Adipocyte (in vitro differentiated cells): Measurements from ENCODE around the gene ATP8B3.

Experiments
- DNase-seq: peaks from one replicate; pipeline ENCODE4 v3.0.0-alpha.2; 2015; ENCODE audit warnings: low read depth
- H3K27me3 ChIP-seq: replicated peaks from 2 replicates; pipeline ENCODE4 v1.7.0; 2013; ENCODE audit warnings: mild to moderate bottlenecking, low read length, moderate library complexity; ENCODE audit not compliant: control insufficient read depth, insufficient read depth
- H3K36me3 ChIP-seq: 2 replicates; pipeline ENCODE4 v1.7.0; 2013; ENCODE audit warnings: low read length, mild to moderate bottlenecking, moderate library complexity; ENCODE audit not compliant: control insufficient read depth, insufficient read depth, severe bottlenecking
- H3K4me1 ChIP-seq: 2 replicates; pipeline ENCODE4 v1.7.0; 2013; ENCODE audit warnings: mild to moderate bottlenecking, low read length, moderate library complexity; ENCODE audit not compliant: control insufficient read depth, insufficient read depth
- H3K4me3 ChIP-seq: 2 replicates; pipeline ENCODE4 v1.7.0; 2013; ENCODE audit warnings: mild to moderate bottlenecking, low read length, moderate library complexity
- H3K9ac ChIP-seq: 2 replicates; pipeline ENCODE4 v1.7.0; 2013; ENCODE audit warnings: mild to moderate bottlenecking, low read length, moderate library complexity
- H3K9me3 ChIP-seq: 2 replicates; pipeline ENCODE4 v1.7.0; 2013; ENCODE audit warnings: mild to moderate bottlenecking, low read length, moderate library complexity; ENCODE audit not compliant: control insufficient read depth

Gene ATP8B3

DNA sequence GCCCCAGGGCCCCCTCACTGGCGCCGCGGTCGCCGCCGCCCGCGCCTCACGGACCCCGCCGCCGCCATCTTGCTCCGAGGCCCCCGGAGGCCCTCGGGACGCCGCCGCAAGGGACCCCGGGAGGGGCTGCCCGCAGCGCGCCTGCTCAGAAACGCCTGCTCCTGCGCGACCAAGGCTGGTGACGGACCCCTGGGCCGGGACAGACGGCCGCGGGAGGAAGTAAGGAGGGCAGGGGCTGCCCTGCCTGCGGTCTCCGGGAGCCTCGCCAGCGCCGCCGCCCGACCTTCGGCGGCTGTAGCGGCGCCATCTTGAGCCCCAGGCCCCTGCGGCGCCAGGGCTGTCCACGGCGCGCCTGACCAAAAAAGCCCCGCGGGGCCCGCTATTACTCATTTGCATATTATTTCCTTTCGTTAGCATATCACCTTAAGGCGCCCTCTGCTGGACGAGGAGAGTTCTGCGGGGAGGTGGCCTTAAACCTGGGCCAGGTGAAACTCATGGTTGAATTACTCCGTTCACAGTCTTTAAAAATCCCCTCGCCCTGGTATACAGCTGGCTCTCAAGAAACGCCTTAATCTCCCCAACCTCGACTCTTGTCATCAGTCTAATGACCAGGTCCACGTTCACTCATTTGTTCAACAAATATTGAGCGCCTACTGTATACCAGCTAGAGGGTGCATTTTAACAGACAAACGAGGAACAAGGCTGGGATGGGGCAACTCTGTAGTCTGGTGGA, 36.5 kb upstream of the ATP8B3 start, which contains the start of gene REXO1:
Gene REXO1, minus strand, starts transcription at position 85 of the 733 bp plus-strand sequence. CDS start 125 bp downstream, outside the sequence.
- no peaks in the 10 kb centered on the region for H3K36me3 ChIP-seq
- peaks cover 31% of the 10 kb centered on the region for H3K4me1 ChIP-seq
- DNase-seq = peak; percentile 96

DNA sequence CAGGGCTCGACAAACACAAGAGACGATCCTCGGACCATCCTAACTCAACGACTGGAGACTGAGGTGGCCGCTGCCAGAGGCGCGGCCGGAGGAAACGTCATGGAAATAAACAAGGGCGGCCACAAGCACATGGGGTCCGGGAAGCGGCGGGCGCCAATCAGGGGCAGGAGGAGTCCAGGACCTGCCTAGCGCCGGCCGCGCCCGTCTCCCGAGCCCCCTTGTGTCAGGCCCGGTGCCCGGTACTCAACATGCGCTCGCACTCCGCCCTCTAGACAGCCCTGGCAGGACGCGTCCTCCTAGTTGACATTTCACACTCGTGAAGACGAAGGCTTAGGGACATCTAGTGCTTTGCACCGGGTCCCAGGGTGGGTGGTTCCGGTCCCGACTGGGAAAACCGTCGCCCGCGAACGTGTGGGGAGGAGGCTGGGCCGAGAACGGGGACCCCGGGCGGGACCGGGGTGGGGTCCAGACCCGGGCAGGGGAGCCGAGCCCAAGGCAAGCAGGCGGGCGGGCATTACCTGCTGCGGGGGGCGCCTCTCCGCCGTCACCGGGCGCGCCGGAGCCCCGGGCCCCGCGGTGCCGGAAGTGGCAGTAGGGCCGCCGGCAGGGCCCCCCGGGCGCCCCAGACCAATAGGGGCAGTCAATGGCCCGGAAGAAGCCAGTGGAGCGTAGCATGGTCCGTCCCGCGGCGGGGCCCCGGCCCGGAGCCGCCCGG, 35.8 kb upstream of the ATP8B3 start:
- H3K4me1 ChIP-seq = peaks cover 31% of the 10 kb centered on the region
- no peaks in the 10 kb centered on the region for H3K27me3 ChIP-seq
- peak overlapping the region; percentile 99 for H3K9ac ChIP-seq
- peak; percentile 85 for DNase-seq
- H3K36me3 ChIP-seq = no peaks in the 10 kb centered on the region
- no peaks in the 10 kb centered on the region for H3K9me3 ChIP-seq
- peak overlapping the region; percentile 94 for H3K4me3 ChIP-seq

More for the DNA sequence above, 36.5 kb upstream of the ATP8B3 start, which contains the start of gene REXO1:
- Histone ChIP-seq H3K4me3 (peak within 1 kb of the TSS; percentile 94), H3K9ac (peak within 1 kb of the TSS; percentile 99), H3K27me3 (no peaks in the 10 kb centered on the region), H3K9me3 (no peaks in the 10 kb centered on the region)

DNA sequence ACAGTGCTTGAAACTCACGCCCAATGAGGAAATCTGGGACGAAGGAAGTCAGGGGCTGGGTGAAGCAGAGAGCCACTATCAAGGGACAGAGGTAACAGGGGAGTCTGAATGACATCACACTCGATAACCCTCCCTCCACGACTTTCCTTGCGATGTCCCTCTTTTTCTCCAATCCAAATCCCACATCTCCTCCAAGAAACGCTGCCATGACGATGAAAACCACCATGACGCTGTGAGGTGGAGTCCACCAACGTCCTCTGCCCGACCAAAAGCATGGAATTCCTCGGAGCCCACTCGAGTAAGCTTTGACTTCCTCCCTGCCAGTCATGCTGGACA, 35.2 kb upstream of the ATP8B3 start:
- DNase-seq = no peak
- Histone ChIP-seq H3K4me3 (peak overlapping the region; percentile 94), H3K27me3 (no peaks in the 10 kb centered on the region), H3K9ac (peak overlapping the region; percentile 99), H3K36me3 (no peaks in the 10 kb centered on the region), H3K4me1 (peaks cover 31% of the 10 kb centered on the region), H3K9me3 (no peaks in the 10 kb centered on the region)

DNA sequence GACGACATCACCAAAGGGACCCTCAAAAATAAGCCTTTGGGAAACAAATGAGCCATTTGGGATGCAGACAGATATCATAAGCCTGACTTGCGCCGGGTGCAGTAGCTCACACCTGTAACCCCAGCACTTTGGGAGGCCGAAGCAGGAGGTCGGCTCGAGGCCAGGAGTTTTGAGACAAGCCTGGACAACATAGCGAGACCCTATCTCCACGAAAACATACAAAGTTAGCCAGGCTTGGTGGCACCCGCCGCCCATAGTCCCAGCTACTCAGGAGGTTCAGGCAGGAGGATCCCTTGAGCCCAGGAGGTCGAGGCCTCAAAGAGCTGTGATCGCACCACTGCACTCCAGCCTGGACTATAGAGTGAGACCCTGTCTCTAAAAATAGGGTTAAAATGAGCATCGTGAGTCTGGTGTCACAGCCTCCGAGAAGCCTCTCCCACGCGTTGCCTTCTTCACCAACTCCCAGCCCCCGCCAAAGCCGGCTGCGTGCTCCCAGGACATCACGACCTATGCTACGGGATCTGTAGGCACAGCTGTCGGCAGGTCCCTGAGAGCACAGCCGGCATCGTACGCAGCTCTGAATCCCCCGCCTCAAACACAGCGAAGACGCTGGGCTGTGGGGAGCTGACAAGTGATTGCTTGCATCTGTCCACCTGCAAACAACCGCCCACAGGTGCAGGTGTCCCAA, 34.6 kb upstream of the ATP8B3 start:
- Histone ChIP-seq H3K27me3 (no peaks in the 10 kb centered on the region), H3K9me3 (no peaks in the 10 kb centered on the region), H3K9ac (peak overlapping the region; percentile 99), H3K4me3 (peak overlapping the region; percentile 94), H3K4me1 (peaks cover 31% of the 10 kb centered on the region), H3K36me3 (no peaks in the 10 kb centered on the region)
- no peak for DNase-seq

DNA sequence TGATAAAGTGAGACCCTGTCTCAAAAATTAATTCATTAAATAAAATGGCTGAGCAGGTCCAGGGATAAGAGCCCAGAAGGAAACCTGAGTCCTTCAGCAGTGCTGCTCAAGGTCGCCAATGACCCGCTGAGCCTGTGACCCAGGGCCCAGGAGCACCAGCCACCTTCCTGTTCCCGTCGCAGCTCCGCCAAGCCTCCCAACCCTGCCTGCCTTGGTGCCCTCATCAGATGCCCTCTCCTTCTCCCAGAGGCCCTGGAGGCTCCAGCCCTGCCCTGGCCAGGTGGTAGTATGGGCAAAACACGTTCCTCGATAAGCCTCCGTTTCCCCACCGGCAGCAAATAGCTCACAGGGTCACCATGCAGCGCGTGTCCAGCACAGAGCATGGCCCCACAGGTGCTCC, 33.6 kb upstream of the ATP8B3 start:
- H3K36me3 ChIP-seq = no peaks in the 10 kb centered on the region
- peaks cover 33% of the 10 kb centered on the region for H3K4me1 ChIP-seq
- no peaks in the 10 kb centered on the region for H3K27me3 ChIP-seq
- no peak for DNase-seq
- no peaks in the 10 kb centered on the region for H3K9me3 ChIP-seq
- no peak overlapping the region for H3K4me3 ChIP-seq
- H3K9ac ChIP-seq = peak overlapping the region; percentile 99

DNA sequence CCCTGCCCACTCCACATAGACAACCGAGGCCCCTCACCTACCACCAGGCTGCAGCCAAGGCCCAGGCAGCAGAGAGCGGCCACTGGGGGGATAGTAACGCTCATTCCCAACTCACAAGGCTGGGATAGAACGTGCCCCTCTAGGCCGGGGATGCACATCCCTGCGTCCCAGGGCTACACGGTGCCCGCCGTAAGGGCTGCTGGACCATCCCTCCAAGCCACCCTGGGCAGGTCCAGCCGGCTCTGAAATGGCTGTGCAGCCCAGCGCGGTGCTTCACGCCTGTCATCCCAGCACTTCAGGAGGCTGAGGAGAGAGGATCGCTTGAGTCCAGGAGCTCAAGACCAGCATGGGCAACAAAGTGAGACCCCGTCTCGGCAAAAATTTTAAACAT, 33.0 kb upstream of the ATP8B3 start:
- H3K36me3 ChIP-seq = no peaks in the 10 kb centered on the region
- H3K27me3 ChIP-seq = no peaks in the 10 kb centered on the region
- H3K4me3 ChIP-seq = no peak overlapping the region
- H3K4me1 ChIP-seq = peaks cover 33% of the 10 kb centered on the region
- DNase-seq = no peak
- H3K9me3 ChIP-seq = no peaks in the 10 kb centered on the region
- no peak overlapping the region for H3K9ac ChIP-seq

DNA sequence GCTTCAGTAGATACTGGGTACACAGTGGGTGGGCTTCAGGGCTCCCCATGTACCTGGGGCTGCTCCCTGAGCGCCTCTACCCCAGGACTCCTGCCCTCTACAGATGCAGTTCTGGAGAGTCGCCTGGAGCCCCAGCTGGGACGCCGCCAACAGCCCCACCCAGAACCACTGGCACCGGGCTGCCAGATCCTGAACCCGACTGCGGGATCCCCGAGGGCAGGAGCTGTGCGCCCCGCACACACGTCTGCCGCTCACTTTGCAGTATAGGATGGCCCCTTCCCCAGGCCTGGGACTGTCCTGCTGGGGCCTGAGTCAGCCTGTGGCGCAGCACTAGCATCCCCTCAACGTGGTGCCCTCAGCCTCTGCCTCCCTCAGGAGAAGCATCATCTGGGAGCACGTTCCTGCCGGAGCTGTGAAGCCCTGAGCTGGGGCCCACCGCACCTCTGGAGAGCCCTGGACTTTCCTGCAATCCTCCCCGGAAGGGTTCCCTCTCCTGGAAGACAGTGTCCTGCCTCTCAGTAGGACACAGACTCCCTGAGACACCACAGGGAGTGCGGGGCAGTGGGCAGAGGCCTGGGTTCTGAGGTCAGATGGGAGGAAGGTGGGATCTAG, 32.5 kb upstream of the ATP8B3 start:
- no peak overlapping the region for H3K4me3 ChIP-seq
- no peaks in the 10 kb centered on the region for H3K27me3 ChIP-seq
- no peaks in the 10 kb centered on the region for H3K9me3 ChIP-seq
- no peak for DNase-seq
- H3K9ac ChIP-seq = peak overlapping the region; percentile 34
- H3K4me1 ChIP-seq = peaks cover 33% of the 10 kb centered on the region
- H3K36me3 ChIP-seq = no peaks in the 10 kb centered on the region

DNA sequence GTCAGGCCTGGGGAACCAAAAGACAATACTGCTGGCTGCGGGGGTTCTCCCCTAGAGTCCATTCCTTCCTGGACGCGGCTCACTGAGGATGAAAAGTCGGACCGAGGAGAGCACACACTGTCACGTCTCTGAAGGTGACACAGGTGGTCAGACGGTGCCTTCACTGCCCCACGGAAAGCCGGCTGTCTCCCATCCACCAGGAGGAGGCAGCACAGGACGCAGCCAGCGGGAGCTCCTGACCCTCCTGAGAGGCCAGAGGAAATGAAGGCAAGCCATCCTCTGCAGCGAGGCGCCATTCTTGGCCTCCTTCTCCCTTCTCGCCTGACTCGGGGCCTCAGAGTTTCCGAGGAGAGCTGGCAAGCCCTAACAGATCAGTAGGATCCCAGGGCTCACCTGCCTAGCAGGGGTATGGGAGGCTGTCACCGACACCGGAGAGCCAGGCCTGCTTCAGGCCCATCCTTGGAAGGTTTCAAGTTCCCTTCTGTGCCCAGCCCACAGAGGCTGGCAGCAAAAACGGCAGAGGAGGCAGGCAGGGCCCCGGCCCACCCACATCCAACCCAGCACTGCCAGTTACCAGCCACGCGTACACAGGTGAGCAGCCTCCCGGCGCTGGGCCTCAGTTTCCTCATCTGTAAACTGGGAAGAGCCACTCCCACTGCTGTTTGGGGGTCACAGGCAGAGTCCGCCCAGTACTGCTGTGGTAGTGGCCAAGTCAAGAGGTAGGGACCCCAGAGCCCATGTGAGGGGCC, 31.7 kb upstream of the ATP8B3 start:
- no peak for DNase-seq
- no peaks in the 10 kb centered on the region for H3K27me3 ChIP-seq
- H3K9ac ChIP-seq = peak overlapping the region; percentile 34
- no peak overlapping the region for H3K4me3 ChIP-seq
- peaks cover 33% of the 10 kb centered on the region for H3K4me1 ChIP-seq
- no peaks in the 10 kb centered on the region for H3K9me3 ChIP-seq
- H3K36me3 ChIP-seq = no peaks in the 10 kb centered on the region

DNA sequence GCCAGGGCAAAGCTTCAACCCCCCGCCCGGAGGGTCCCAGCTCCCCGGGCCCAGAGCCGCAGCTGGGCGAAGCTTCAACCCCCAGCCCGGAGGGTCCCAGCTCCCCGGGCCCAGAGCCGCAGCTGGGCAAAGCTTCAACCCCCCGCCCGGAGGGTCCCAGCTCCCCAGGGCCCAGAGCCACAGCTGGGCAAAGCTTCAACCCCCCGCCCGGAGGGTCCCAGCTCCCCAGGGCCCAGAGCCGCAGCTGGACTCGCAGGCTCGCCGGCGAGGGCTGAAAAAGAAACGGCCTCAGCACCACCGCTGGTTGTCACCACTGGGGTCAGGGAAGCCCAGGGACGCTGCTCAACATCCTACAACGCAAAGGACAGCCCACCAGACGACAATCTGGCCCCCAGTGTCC, 31.0 kb upstream of the ATP8B3 start:
- no peaks in the 10 kb centered on the region for H3K27me3 ChIP-seq
- H3K9ac ChIP-seq = no peak overlapping the region
- DNase-seq = no peak
- H3K4me1 ChIP-seq = peaks cover 34% of the 10 kb centered on the region
- no peaks in the 10 kb centered on the region for H3K9me3 ChIP-seq
- no peak overlapping the region for H3K4me3 ChIP-seq
- H3K36me3 ChIP-seq = no peaks in the 10 kb centered on the region

DNA sequence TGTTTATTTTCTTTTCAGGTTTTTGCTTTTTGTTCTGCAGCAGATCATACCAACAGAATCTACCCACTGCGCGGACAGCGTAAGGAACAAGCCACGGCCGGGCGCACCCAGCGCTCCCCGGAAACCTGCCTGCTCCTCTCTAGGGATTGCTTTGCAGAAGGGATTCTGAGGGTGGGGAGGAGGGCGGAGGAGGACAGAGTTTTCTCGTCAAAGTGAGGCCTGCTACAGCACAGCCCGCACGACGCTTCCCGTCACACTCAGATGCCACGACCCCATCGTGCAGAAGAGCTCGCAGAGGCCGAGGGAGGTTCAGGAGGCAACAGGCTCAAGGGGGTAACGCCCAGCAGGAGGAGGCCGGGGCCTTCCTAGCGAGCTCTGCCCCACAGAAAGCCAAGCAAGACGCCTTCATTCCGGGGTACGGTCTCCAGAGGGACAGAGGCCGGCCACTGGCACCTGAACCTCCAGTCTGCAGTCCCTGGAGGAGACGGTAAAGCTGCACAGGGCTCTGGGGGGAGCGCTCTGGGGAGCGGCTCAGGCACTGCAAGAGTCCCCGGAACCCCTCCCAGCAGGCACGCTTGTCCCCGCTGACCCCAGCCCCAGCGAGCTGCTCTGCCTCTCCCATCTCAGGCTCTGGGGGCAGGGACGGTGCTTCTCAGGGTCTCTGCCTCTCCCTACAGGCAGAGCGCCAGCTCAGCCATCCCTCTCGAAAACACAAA, 29.3 kb upstream of the ATP8B3 start:
- DNase-seq = no peak
- Histone ChIP-seq H3K9ac (peak overlapping the region; percentile 15), H3K4me1 (peaks cover 38% of the 10 kb centered on the region), H3K4me3 (peak overlapping the region; percentile 16), H3K9me3 (no peaks in the 10 kb centered on the region), H3K27me3 (no peaks in the 10 kb centered on the region), H3K36me3 (no peaks in the 10 kb centered on the region)
